Activated T-cell treated with anti-CD3 and anti-CD28 coated beads, Interleukin-2, amount 50 U/mL, for 72 hours (primary cell): ENCODE data around the gene NDUFV1. TPM values are rescaled to one million over a fixed set of nuclear protein-coding genes. Genes with fewer than 3 reads are reported as not detected.
"Not testable (repeated sequence)": the region's sequence is repeated elsewhere in the genome, so short reads cannot be mapped to it uniquely, and the experiment has no call there.

Source experiments
- ATAC-seq, 2 donors: fragments of 150-1000 bp; cut with Tn5 transposase; replicated peaks in 1 of 2; 2 replicates each; pipeline ENCODE4 v1.10.0; 2021; ENCODE audit warnings: moderate library complexity in 2 of 2, mild to moderate bottlenecking in 1 of 2
- DNase-seq, 2 donors: peaks; one replicate each; pipeline ENCODE4 v3.0.0; 2021 to 2022; ENCODE audit warnings: mixed read lengths in 1 of 2
- H3K27ac Mint-ChIP-seq: one replicate; pipeline ENCODE4 v1.8.0; 2022; ENCODE audit warnings: mild to moderate bottlenecking, moderate library complexity, mixed read lengths
- H3K27me3 Mint-ChIP-seq: one replicate; pipeline ENCODE4 v1.8.0; 2022; ENCODE audit warnings: low read depth, mixed read lengths
- H3K36me3 Mint-ChIP-seq, 2 donors: one replicate each; pipeline ENCODE4 v1.8.0; 2022; ENCODE audit warnings: mixed read lengths in 2 of 2, mild to moderate bottlenecking in 1 of 2; ENCODE audit not compliant: insufficient read depth in 2 of 2
- H3K4me1 Mint-ChIP-seq: one replicate; pipeline ENCODE4 v1.8.0; 2022; ENCODE audit warnings: low read depth, mixed read lengths
- H3K4me3 Mint-ChIP-seq, 2 donors: one replicate each; pipeline ENCODE4 v1.8.0; 2022; ENCODE audit warnings: mild to moderate bottlenecking in 2 of 2, mixed read lengths in 2 of 2, moderate library complexity in 2 of 2
- H3K9me3 Mint-ChIP-seq, 2 donors: one replicate each; pipeline ENCODE4 v1.8.0; 2022; ENCODE audit warnings: mixed read lengths in 2 of 2
- total RNA-seq, 2 donors: library from RNA; stranded (reverse); gene quantifications; one replicate each; pipeline ENCODE4 v1.2.3, GENCODE V29; 2022

The NDUFV1 gene
- total RNA-seq, 2 donors from 2014 or later = 220 to 244 TPM

DNA sequence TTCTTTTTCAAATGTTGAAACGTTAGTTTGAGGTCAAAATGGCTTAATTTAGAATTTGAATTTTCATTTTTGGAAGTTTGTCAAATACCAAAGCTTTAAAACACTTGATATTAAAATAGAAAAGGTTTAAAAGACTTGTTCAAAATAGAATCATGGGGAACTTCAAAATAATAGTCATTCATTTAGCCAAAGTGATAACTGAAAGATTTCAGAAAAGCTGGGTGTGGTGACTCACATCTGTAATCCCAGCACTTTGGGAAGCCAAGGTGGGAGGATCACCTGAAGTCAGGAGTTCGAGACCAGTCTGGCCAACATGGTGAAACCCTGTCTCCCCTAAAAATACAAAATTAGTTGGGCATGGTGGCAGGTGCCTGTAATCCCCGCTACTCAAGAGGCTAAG is 12.3 kb upstream of the NDUFV1 start:
- Mint-ChIP-seq H3K36me3 (no peaks in the 10 kb centered on the region), H3K4me3 (no peak overlapping the region), H3K27ac (no peak overlapping the region), H3K4me1 (no peaks in the 10 kb centered on the region), H3K27me3 (peaks cover 9% of the 10 kb centered on the region), H3K9me3 (no peaks in the 10 kb centered on the region)
- no peak for DNase-seq
- no peak for ATAC-seq

DNA sequence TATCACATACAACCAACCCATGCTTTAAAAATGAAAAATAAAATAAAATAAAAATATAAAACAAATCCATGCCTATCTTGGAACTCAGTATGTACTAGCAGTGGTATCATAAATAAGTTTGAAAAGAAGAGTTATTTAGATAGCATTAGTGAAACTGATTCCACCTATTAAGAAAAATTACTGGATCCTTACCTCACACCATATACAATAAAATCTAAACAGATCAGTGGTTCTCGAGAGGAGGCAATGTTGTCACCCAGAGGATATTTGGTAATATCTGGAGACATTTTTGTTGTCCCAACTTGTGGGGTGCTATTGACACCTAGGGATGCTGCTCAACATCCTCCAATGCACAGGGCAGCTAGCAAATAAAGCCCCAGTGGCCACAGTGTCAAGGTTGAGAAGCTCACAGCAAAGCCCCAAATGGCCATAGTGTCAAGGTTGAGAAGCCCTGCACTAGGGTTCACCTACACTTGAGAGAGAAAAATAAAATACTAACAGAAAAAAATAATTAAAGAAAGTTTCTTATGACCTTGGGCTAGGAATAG is 9.9 kb upstream of the NDUFV1 start:
- DNase-seq = no peak
- H3K4me3 Mint-ChIP-seq = no peak overlapping the region
- H3K4me1 Mint-ChIP-seq = peaks cover 10% of the 10 kb centered on the region
- H3K27me3 Mint-ChIP-seq = peaks cover 32% of the 10 kb centered on the region
- H3K27ac Mint-ChIP-seq = no peak overlapping the region
- ATAC-seq = no peak
- no peaks in the 10 kb centered on the region for H3K9me3 Mint-ChIP-seq
- no peaks in the 10 kb centered on the region for H3K36me3 Mint-ChIP-seq

DNA sequence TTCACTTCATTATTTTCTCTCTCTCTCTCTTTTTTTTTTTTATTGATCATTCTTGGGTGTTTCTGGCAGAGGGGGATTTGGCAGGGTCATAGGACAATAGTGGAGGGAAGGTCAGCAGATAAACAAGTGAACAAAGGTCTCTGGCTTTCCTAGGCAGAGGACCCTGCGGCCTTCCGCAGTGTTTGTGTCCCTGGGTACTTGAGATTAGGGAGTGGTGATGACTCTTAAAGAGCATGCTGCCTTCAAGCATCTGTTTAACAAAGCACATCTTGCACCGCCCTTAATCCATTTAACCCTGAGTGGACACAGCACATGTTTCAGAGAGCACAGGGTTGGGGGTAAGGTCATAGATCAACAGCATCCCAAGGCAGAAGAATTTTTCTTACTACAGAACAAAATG is 9.3 kb upstream of the NDUFV1 start:
- H3K27ac Mint-ChIP-seq, DNase-seq, H3K4me3 Mint-ChIP-seq, ATAC-seq, H3K36me3 Mint-ChIP-seq, H3K9me3 Mint-ChIP-seq, H3K4me1 Mint-ChIP-seq: not testable (repeated sequence)
- H3K27me3 Mint-ChIP-seq = peaks cover 34% of the 10 kb centered on the region

DNA sequence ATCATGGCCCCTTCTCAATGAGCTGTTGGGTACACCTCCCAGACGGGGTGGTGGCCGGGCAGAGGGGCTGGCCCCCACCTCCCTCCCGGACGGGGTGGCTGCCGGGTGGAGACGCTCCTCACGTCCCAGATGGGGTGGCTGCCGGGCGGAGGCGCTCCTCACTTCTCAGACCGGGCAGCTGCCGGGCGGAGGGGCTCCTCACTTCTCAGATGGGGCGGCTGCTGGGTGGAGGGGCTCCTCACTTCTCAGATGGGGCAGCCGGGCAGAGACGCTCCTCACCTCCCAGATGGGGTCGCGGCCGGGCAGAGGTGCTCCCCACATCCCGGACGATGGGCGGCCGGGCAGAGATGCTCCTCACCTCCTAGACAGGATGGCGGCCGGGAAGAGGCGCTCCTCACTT is 8.8 kb upstream of the NDUFV1 start:
- H3K27me3 Mint-ChIP-seq = peaks cover 38% of the 10 kb centered on the region
- H3K27ac Mint-ChIP-seq, H3K36me3 Mint-ChIP-seq, H3K4me3 Mint-ChIP-seq, H3K9me3 Mint-ChIP-seq, H3K4me1 Mint-ChIP-seq, ATAC-seq, DNase-seq: not testable (repeated sequence)

DNA sequence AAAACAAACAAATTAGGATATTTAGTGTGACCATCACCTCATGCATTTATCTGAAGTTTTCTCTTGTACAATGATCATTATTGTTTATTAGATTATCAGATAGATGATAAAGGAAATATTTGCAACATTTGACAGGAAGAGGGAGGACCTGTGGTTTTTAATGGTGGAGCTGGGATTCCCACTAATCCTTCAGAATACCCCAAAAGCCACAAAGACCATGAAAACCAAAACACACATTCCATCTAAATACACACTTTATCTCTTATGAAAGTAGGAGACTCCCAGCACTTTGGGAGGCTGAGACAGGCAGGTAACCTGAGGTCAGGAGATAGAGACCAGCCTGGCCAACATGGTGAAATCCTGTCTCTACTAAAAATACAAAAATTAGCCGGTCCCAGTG is 7.6 kb upstream of the NDUFV1 start:
- H3K27ac Mint-ChIP-seq = no peak overlapping the region

DNA sequence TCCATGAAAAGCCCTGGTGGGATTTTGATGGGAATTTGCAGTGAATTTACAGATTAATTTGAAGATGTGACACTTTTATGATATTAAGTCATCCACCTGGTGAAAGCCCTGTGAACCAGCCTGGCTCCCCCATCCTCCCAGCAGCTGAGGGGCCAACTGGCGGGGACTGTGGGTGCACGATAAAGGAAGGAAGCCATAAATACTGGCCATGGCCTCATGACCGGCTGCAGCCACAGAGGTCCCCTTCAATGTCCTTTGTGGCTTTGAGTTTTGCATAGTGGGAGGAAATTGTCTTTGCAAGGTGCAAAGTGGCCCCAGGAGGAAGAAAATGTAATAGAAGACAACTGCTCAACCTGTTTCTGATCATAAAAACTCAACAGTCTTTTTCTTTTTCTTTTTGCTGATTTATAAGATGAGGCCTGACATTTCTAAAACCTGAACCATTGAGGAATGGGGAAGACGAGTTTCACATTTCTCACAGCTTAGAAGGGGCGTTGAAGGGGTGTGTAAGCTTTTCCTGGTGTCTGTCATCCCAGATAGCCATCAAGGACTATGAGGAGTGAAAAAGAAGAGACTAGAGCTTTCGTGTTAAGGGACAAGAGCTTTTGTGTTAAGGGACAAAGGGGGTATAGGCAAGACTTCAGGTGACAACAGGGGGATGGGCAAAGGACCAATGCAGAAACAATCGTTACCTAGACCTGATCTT is 6.3 kb upstream of the NDUFV1 start:
- DNase-seq = no peak
- no peaks in the 10 kb centered on the region for H3K9me3 Mint-ChIP-seq
- H3K4me1 Mint-ChIP-seq = peaks cover 11% of the 10 kb centered on the region
- ATAC-seq = no peak
- H3K27me3 Mint-ChIP-seq = peaks cover 41% of the 10 kb centered on the region
- H3K27ac Mint-ChIP-seq = peak overlapping the region; percentile 1
- H3K4me3 Mint-ChIP-seq = peak overlapping the region; percentile 2 to 3
- no peaks in the 10 kb centered on the region for H3K36me3 Mint-ChIP-seq

More for the DNA sequence above, 7.6 kb upstream of the NDUFV1 start:
- H3K9me3 Mint-ChIP-seq = no peaks in the 10 kb centered on the region
- no peak for ATAC-seq
- H3K4me3 Mint-ChIP-seq = no peak overlapping the region
- DNase-seq = no peak
- H3K4me1 Mint-ChIP-seq = peaks cover 10% of the 10 kb centered on the region
- peaks cover 41% of the 10 kb centered on the region for H3K27me3 Mint-ChIP-seq
- no peaks in the 10 kb centered on the region for H3K36me3 Mint-ChIP-seq

DNA sequence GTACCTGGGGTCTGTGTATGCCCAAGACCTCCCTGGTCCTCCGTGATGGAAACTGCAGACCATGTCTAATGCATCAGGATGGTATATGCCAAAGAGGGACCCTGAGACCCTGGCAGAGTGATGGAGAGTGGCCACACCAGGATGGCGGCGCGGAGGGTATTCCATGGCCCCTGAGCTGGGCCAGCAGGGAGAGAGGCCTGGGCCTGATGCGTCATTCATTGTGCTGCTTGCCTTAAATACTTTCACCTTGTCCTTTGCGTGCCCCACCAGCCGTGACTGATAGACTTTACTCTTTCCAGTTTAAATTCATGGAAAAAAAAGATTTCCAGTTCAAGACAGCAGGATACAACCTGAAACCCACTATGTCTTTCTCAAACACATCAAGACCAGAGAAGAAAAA is 5.6 kb upstream of the NDUFV1 start:
- no peak overlapping the region for H3K27ac Mint-ChIP-seq
- no peak overlapping the region for H3K4me3 Mint-ChIP-seq
- no peaks in the 10 kb centered on the region for H3K9me3 Mint-ChIP-seq
- peaks cover 16% of the 10 kb centered on the region for H3K4me1 Mint-ChIP-seq
- DNase-seq (no peak), ATAC-seq (no peak)
- peaks cover 41% of the 10 kb centered on the region for H3K27me3 Mint-ChIP-seq
- no peaks in the 10 kb centered on the region for H3K36me3 Mint-ChIP-seq

DNA sequence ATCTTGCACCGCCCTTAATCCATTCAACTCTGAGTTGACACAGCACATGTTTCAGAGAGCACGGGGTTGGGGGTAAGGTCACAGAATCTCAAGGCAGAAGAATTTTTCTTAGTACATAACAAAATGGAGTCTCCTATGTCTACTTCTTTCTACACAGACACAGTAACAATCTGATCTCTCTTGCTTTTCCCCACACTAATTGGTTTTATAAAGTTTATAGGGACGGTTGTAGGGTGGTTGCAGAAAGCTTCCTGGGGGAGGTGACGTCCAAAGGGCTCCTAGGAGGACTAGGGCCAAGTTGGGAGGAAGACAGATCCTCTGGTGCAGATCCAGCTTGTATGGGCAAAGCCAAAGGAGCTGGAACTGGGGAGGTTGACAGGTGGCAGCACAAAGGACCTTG is 2.6 kb upstream of the NDUFV1 start:
- not testable (repeated sequence) for DNase-seq, H3K9me3 Mint-ChIP-seq, ATAC-seq, H3K36me3 Mint-ChIP-seq, H3K27ac Mint-ChIP-seq
- peaks cover 36% of the 10 kb centered on the region for H3K27me3 Mint-ChIP-seq
- peaks cover 34% of the 10 kb centered on the region for H3K4me1 Mint-ChIP-seq
- peak overlapping the region in 1 of 2 donors; percentile 25 for H3K4me3 Mint-ChIP-seq

DNA sequence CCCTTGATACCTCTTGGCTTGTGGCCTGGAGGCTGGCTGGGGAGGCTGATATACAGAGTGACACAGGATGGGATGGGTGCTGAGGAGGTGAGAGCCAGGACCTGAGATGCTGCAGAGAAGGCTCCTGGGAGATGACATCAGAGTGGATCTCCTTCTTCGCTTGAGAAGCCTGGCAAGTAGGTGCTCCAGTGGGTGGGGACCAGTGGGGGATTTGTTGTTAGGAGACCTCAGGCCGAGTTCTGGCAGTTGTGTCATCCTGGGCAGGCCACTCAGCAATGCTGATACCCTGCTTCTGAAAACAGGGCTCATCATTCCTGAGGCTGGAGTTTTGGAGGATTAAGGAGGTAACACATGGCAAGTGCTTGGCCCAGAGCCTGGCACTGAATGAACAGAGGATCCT is 1.9 kb upstream of the NDUFV1 start:
- no peak for DNase-seq
- Mint-ChIP-seq H3K36me3 (peaks cover 3 to 10% of the 10 kb centered on the region in 2 donors), H3K27ac (no peak overlapping the region), H3K4me3 (no peak overlapping the region), H3K27me3 (peaks cover 29% of the 10 kb centered on the region), H3K9me3 (no peaks in the 10 kb centered on the region), H3K4me1 (peaks cover 39% of the 10 kb centered on the region)
- ATAC-seq = no peak

DNA sequence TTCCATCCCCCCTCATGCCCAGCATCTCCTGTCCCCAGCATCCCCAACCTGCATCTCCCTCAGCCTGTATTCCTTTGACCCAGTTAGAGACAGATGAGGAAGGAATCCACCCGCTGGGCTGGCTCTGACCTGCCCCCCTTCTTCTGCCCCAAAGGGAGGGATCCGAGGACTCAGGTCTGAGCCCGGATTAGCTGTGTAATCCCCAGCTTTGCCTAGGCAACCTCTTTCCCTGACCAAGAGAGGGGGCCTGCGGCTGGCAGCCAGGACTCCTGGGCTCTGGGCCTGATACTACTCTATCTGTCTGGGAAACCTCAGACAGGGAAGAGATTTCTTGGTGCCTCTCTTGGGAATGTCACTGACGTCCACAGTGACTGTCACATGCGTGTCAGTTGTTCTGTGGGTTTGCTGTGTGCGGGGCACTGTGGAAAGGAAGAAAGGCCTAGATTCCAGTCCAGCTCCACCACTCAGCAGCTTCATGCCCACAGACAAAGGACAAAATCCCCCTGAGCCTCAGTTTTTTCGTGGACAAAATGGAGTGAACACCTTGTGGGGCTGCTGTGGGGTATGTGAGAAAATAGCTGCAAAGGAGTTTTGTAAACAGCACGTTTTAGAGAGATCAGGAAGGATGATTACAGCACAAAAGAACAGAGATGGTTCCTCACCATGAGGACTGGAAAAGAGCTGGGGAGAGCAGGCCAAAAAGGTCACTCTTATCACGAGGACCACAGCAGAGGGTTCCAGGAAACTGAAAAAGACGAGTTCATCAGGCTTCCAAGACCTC is 1.3 kb upstream of the NDUFV1 start:
- ATAC-seq = no peak
- DNase-seq = no peak
- Mint-ChIP-seq H3K27me3 (peaks cover 23% of the 10 kb centered on the region), H3K4me1 (peaks cover 34% of the 10 kb centered on the region), H3K9me3 (no peaks in the 10 kb centered on the region), H3K4me3 (peak overlapping the region; percentile 69 to 93), H3K27ac (peak overlapping the region; percentile 55), H3K36me3 (peaks cover 3 to 10% of the 10 kb centered on the region in 2 donors)

DNA sequence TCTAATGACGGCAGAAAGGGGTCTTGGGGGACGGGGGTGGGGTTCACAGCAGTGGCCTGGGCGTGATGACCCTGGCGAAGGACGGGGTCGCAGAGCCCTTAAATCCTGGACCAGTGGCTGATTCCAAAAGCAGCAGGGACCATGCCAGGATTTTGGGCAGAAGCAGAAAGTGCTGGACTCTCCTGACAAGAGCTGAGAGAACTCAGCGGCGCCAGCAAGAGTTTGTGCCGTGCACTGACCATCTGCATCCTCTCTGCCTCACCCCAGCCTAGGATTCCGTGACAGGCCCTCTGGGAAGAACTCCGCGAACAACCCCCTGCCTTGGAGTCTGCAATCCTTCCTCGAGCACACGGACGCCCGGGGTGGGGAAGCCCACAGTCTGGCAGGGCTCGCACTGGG is 644 bp upstream of the NDUFV1 start:
- peaks cover 29% of the 10 kb centered on the region for H3K4me1 Mint-ChIP-seq
- peak overlapping the region; percentile 88 to 93 for H3K4me3 Mint-ChIP-seq
- no peaks in the 10 kb centered on the region for H3K9me3 Mint-ChIP-seq
- ATAC-seq = no peak
- H3K36me3 Mint-ChIP-seq = peaks cover 3 to 13% of the 10 kb centered on the region in 2 donors
- DNase-seq = no peak
- peaks cover 16% of the 10 kb centered on the region for H3K27me3 Mint-ChIP-seq
- no peak overlapping the region for H3K27ac Mint-ChIP-seq

DNA sequence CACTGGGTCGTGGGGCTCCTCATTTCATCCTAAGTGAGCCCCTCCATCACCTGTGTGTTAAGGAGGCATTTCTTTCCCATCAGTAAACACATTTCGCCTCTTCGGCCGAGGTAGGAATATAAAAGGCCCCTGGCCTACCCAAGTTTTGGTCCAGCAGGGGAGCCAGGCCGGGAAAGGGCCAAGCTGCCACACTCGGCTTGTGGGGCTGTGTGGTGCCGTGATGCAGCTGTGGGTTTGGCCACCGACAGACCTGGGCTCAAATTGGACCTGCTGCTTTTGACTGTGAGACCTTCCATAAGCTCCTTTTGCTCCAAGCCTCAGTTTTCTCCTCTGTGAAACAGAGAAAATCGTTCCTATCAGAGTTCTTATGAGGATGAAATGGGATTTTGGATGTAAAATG is 771 bp downstream of the NDUFV1 start:
- Mint-ChIP-seq H3K4me3 (peak overlapping the region; percentile 88 to 93), H3K36me3 (peaks cover 3 to 13% of the 10 kb centered on the region in 2 donors), H3K9me3 (no peaks in the 10 kb centered on the region), H3K27ac (peak overlapping the region; percentile 77), H3K27me3 (peaks cover 7% of the 10 kb centered on the region), H3K4me1 (peaks cover 31% of the 10 kb centered on the region)
- no peak for ATAC-seq
- no peak for DNase-seq

DNA sequence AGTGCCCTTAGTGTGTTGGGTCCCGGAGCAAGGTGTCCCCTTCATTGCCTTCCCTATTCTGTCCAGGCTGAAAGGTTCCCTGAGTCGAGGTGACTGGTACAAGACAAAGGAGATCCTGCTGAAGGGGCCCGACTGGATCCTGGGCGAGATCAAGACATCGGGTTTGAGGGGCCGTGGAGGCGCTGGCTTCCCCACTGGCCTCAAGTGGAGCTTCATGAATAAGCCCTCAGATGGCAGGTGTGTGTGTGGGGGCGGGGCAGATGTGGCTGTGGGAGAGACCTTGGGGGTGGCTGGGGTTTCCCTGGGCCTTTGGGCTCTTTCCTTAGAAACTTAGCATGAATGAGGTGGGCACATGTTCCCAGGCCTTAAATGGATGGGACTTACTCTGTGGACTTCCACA is 1.8 kb downstream of the NDUFV1 start:
- peaks cover 3 to 13% of the 10 kb centered on the region in 2 donors for H3K36me3 Mint-ChIP-seq
- peak overlapping the region; percentile 36 to 93 for H3K4me3 Mint-ChIP-seq
- no peak overlapping the region for H3K27ac Mint-ChIP-seq
- no peak for ATAC-seq
- no peak for DNase-seq
- peaks cover 38% of the 10 kb centered on the region for H3K4me1 Mint-ChIP-seq
- no peaks in the 10 kb centered on the region for H3K27me3 Mint-ChIP-seq
- H3K9me3 Mint-ChIP-seq = no peaks in the 10 kb centered on the region
